ENCODE measurements around the gene USP5. TPM values are rescaled to one million over a fixed set of nuclear protein-coding genes. Genes with fewer than 3 reads are reported as not detected.

USP5 gene
- total RNA-seq, 1 donor from 2014 or later, result 146 TPM

DNA sequence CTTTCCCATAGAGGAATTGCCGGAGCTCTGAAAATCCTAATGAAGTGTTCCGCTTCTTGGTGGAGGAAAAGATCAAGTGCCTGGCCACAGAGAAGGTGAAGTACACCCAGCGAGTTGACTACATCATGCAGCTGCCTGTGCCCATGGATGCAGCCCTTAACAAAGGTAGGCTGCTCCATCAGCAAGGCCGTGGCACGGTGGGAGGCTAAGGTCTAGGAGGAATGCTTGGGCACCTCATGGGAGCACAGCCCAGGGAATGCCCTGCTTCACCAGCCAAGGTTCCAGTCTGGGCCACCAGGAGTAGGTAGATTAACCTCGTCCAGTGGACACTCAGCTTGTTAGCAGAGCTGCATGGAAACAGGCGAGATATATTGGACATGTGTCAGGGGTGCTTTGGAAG, 9.0 kb downstream of the USP5 start:
- no peaks in the 10 kb centered on the region for H3K4me1 Mint-ChIP-seq (ENCODE audit: low read depth, unreplicated experiment)
- no peak for DNase-seq (ENCODE audit: low read depth)

GRCh38 chr12:6861391-6861790, 9.4 kb downstream of the USP5 start:
- peaks cover 35% of the 10 kb centered on the region for H3K36me3 Mint-ChIP-seq (ENCODE audit: low read depth, unreplicated experiment)

More for the DNA sequence above, 9.0 kb downstream of the USP5 start:
- Mint-ChIP-seq H3K9me3 (ENCODE audit: unreplicated experiment) (no peaks in the 10 kb centered on the region), H3K27ac (ENCODE audit: unreplicated experiment) (no peak overlapping the region), H3K4me3 (ENCODE audit: unreplicated experiment) (no peak overlapping the region), H3K36me3 (ENCODE audit: low read depth, unreplicated experiment) (peaks cover 35% of the 10 kb centered on the region), H3K27me3 (ENCODE audit: low read depth, unreplicated experiment) (no peaks in the 10 kb centered on the region)
- H3K4me2 ChIP-seq (ENCODE audit: low read length), result no peak overlapping the region
- peaks cover 45% of the 10 kb centered on the region for H3K36me3 ChIP-seq (ENCODE audit: insufficient read depth, low read length)
- H3K27me3 ChIP-seq (ENCODE audit: insufficient read depth, low read length), result no peaks in the 10 kb centered on the region
- no peaks in the 10 kb centered on the region for H3K79me2 ChIP-seq (ENCODE audit: insufficient read depth, low read length)
- no peak overlapping the region for H3K9ac ChIP-seq (ENCODE audit: low read length)
- FAIRE-seq, result no peak
- H3K9me3 ChIP-seq (ENCODE audit: insufficient read depth, low read depth, low read length), result no peaks in the 10 kb centered on the region
- H3K27ac ChIP-seq (ENCODE audit: low read depth, low read length), result no peak overlapping the region
- H4K20me1 ChIP-seq (ENCODE audit: insufficient read depth, low read length), result no peaks in the 10 kb centered on the region
- TF ChIP-seq EZH2 (IDR thresholded peaks at IDR 0.05; ENCODE audit: insufficient read depth, low read length), result no peak
- TF ChIP-seq, protein P1, sequence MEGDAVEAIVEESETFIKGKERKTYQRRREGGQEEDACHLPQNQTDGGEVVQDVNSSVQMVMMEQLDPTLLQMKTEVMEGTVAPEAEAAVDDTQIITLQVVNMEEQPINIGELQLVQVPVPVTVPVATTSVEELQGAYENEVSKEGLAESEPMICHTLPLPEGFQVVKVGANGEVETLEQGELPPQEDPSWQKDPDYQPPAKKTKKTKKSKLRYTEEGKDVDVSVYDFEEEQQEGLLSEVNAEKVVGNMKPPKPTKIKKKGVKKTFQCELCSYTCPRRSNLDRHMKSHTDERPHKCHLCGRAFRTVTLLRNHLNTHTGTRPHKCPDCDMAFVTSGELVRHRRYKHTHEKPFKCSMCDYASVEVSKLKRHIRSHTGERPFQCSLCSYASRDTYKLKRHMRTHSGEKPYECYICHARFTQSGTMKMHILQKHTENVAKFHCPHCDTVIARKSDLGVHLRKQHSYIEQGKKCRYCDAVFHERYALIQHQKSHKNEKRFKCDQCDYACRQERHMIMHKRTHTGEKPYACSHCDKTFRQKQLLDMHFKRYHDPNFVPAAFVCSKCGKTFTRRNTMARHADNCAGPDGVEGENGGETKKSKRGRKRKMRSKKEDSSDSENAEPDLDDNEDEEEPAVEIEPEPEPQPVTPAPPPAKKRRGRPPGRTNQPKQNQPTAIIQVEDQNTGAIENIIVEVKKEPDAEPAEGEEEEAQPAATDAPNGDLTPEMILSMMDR (IDR thresholded peaks at IDR 0.05; ENCODE audit: insufficient read depth, low read depth, low read length), result no peak
- no peaks in the 10 kb centered on the region for H3K4me1 ChIP-seq (ENCODE audit: insufficient read depth, low read length)
- no peak overlapping the region for H3K4me3 ChIP-seq (ENCODE audit: insufficient read depth, low read depth, low read length)
- H2AFZ ChIP-seq (ENCODE audit: low read depth, low read length), result no peak overlapping the region

GRCh38 chr12:6863033-6863432, 11.1 kb downstream of the USP5 start:
- FAIRE-seq (no peak), DNase-seq (ENCODE audit: low read depth) (no peak)
- Histone ChIP-seq H3K9me3 (ENCODE audit: insufficient read depth, low read depth, low read length) (no peaks in the 10 kb centered on the region), H3K9ac (ENCODE audit: low read length) (no peak overlapping the region), H3K4me1 (ENCODE audit: insufficient read depth, low read length) (peaks cover 7% of the 10 kb centered on the region), H3K4me3 (ENCODE audit: insufficient read depth, low read depth, low read length) (no peak overlapping the region), H4K20me1 (ENCODE audit: insufficient read depth, low read length) (peaks cover 6% of the 10 kb centered on the region), H2AFZ (ENCODE audit: low read depth, low read length) (no peak overlapping the region), H3K79me2 (ENCODE audit: insufficient read depth, low read length) (peaks cover 7% of the 10 kb centered on the region), H3K4me2 (ENCODE audit: low read length) (no peak overlapping the region), H3K36me3 (ENCODE audit: insufficient read depth, low read length) (peaks cover 35% of the 10 kb centered on the region), H3K27me3 (ENCODE audit: insufficient read depth, low read length) (no peaks in the 10 kb centered on the region), H3K27ac (ENCODE audit: low read depth, low read length) (no peak overlapping the region)
- Mint-ChIP-seq H3K27me3 (ENCODE audit: low read depth, unreplicated experiment) (no peaks in the 10 kb centered on the region), H3K27ac (ENCODE audit: unreplicated experiment) (peak overlapping the region; percentile 34), H3K4me3 (ENCODE audit: unreplicated experiment) (no peak overlapping the region), H3K9me3 (ENCODE audit: unreplicated experiment) (no peaks in the 10 kb centered on the region), H3K4me1 (ENCODE audit: low read depth, unreplicated experiment) (no peaks in the 10 kb centered on the region), H3K36me3 (ENCODE audit: low read depth, unreplicated experiment) (peaks cover 31% of the 10 kb centered on the region)
- TF ChIP-seq, protein P1 (IDR thresholded peaks at IDR 0.05; ENCODE audit: insufficient read depth, low read depth, low read length), result no peak
- TF ChIP-seq EZH2 (IDR thresholded peaks at IDR 0.05; ENCODE audit: insufficient read depth, low read length), result no peak

More at GRCh38 chr12:6861391-6861790, 9.4 kb downstream of the USP5 start:
- Histone ChIP-seq H3K36me3 (ENCODE audit: insufficient read depth, low read length) (peaks cover 45% of the 10 kb centered on the region), H3K79me2 (ENCODE audit: insufficient read depth, low read length) (no peaks in the 10 kb centered on the region), H3K4me3 (ENCODE audit: insufficient read depth, low read depth, low read length) (no peak overlapping the region), H3K4me1 (ENCODE audit: insufficient read depth, low read length) (peaks cover under 1% of the 10 kb centered on the region), H3K9ac (ENCODE audit: low read length) (no peak overlapping the region), H3K4me2 (ENCODE audit: low read length) (no peak overlapping the region), H3K27me3 (ENCODE audit: insufficient read depth, low read length) (no peaks in the 10 kb centered on the region), H3K9me3 (ENCODE audit: insufficient read depth, low read depth, low read length) (no peaks in the 10 kb centered on the region), H3K27ac (ENCODE audit: low read depth, low read length) (no peak overlapping the region), H2AFZ (ENCODE audit: low read depth, low read length) (no peak overlapping the region), H4K20me1 (ENCODE audit: insufficient read depth, low read length) (no peaks in the 10 kb centered on the region)
- Mint-ChIP-seq H3K4me3 (ENCODE audit: unreplicated experiment) (no peak overlapping the region), H3K9me3 (ENCODE audit: unreplicated experiment) (no peaks in the 10 kb centered on the region), H3K27ac (ENCODE audit: unreplicated experiment) (no peak overlapping the region), H3K4me1 (ENCODE audit: low read depth, unreplicated experiment) (no peaks in the 10 kb centered on the region), H3K27me3 (ENCODE audit: low read depth, unreplicated experiment) (no peaks in the 10 kb centered on the region)
- FAIRE-seq (no peak), DNase-seq (ENCODE audit: low read depth) (no peak)
- TF ChIP-seq, protein P1 (IDR thresholded peaks at IDR 0.05; ENCODE audit: insufficient read depth, low read depth, low read length), result no peak
- TF ChIP-seq EZH2 (IDR thresholded peaks at IDR 0.05; ENCODE audit: insufficient read depth, low read length), result no peak

All from astrocyte (in vitro differentiated cells and primary cell).